Measurements from ENCODE around the gene RPN1. TPM values are rescaled to one million over a fixed set of nuclear protein-coding genes. Genes with fewer than 3 reads are reported as not detected.

Gene RPN1
- total and polyA plus RNA-seq, 2 of the 8 experiments (the other 6 are each of a cell fraction or from before 2014, with no cell fraction given), result 165 to 211 TPM

- TF ChIP-seq USF2 (IDR thresholded peaks at IDR 0.05; ENCODE audit: low read length) (no peak), HDAC6 (IDR thresholded peaks at IDR 0.05; ENCODE audit: low read depth, low read length) (no peak), PHF8 (conservative IDR thresholded peaks at IDR 0.05; ENCODE audit: low read depth, low read length) (no peak), SIRT6 (IDR thresholded peaks at IDR 0.05; ENCODE audit: low read length) (no peak), SP1 (IDR thresholded peaks at IDR 0.05; ENCODE audit: low read depth, low read length) (no peak), TAF1 (IDR thresholded peaks at IDR 0.05; ENCODE audit: low read depth, low read length) (no peak), SP4 (IDR thresholded peaks at IDR 0.05; ENCODE audit: low read length) (no peak), YY1 (IDR thresholded peaks at IDR 0.05; ENCODE audit: low read depth, low read length) (no peak), RAD21 (IDR thresholded peaks at IDR 0.05 in 1 of 2, conservative IDR thresholded peaks at IDR 0.05 in 1 of 2; ENCODE audit: low read depth in 2 of 2, low read length in 2 of 2) (no peak)
Measured at GRCh38 chr3:128605091-128606046, 45.2 kb downstream of the RPN1 start (continued).
